Right lobe of liver (tissue), 4 donors: ENCODE measurements around the gene MS4A7.

Source experiments
- POLR2A ChIP-seq: fragments of 450-650 bp; IDR thresholded peaks from one replicate; pipeline ENCODE4 v1.6.1; 2017; ENCODE audit warnings: antibody characterized with exemption, mild to moderate bottlenecking
- TF ChIP-seq, protein P1 (sequence below), 4 donors: fragments of 200-600 bp in 3 of 4; fragments of 450-650 bp in 1 of 4; IDR thresholded peaks; one replicate each; pipeline versions ENCODE4 v1.5.1 to v1.8.0; 2016 to 2022; ENCODE audit warnings: antibody characterized with exemption in 4 of 4, mild to moderate bottlenecking in 2 of 4
- donor health status: DM: no; HTN: no; CAD: no.
- donor health status: DM: no; HTN: no; CAD: no.
- donor health status: DM: no; HTN: yes; CAD: no.

DNA sequence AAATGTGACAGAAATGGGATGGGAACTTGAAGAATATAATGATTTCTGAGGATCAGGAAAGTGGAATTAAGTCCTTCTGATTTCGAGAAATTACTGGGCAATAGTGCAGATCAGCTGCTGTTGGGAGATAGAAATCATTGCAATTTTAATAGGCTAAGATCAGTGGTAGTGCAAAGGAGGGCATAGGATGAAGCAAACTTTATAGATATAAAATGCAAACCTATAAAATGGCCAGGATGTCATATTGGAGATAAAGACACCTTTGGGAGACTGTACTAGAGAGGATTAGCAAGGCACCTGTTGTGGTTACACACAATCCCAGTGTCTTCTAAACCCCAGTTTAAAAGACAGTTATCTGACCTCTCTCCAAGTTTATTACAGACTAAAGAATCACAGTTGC, 6.5 kb upstream of the MS4A7 start:
- TF ChIP-seq, protein P1, sequence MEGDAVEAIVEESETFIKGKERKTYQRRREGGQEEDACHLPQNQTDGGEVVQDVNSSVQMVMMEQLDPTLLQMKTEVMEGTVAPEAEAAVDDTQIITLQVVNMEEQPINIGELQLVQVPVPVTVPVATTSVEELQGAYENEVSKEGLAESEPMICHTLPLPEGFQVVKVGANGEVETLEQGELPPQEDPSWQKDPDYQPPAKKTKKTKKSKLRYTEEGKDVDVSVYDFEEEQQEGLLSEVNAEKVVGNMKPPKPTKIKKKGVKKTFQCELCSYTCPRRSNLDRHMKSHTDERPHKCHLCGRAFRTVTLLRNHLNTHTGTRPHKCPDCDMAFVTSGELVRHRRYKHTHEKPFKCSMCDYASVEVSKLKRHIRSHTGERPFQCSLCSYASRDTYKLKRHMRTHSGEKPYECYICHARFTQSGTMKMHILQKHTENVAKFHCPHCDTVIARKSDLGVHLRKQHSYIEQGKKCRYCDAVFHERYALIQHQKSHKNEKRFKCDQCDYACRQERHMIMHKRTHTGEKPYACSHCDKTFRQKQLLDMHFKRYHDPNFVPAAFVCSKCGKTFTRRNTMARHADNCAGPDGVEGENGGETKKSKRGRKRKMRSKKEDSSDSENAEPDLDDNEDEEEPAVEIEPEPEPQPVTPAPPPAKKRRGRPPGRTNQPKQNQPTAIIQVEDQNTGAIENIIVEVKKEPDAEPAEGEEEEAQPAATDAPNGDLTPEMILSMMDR (IDR thresholded peaks at IDR 0.05), result no peak
- no peak for TF ChIP-seq POLR2A
